Activated CD4-positive, CD25-positive, alpha-beta regulatory T cell treated with anti-CD3 and anti-CD28 coated beads, Interleukin-2, amount 50 U/mL, for 72 hours (primary cell): ENCODE results near the gene GGCX.
"Not testable (repeated sequence)": the region's sequence is repeated elsewhere in the genome, so short reads cannot be mapped to it uniquely, and the experiment has no call there.

Experiments used
- DNase-seq: peaks from one replicate; pipeline ENCODE4 v3.0.0; 2021

The GGCX gene

DNA sequence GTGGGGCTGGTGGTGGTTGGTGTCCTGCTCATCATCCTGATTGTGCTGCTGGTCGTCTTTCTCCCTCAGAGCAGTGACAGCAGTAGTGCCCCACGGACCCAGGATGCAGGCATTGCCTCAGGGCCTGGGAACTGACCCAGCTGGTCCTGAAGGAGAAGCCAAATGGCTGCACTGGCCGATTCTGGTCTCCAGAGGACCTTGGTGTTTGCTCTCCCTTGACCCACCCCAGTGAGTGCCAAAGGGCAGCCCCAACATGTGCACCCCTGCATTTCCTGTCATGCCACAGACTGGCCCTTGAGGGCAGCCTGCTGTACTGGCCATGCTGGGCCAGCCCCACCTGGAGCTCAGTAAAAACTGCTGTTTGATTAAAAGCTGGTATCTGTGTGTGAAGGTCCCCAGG, 31.7 kb upstream of the GGCX start:
- DNase-seq: no peak

DNA sequence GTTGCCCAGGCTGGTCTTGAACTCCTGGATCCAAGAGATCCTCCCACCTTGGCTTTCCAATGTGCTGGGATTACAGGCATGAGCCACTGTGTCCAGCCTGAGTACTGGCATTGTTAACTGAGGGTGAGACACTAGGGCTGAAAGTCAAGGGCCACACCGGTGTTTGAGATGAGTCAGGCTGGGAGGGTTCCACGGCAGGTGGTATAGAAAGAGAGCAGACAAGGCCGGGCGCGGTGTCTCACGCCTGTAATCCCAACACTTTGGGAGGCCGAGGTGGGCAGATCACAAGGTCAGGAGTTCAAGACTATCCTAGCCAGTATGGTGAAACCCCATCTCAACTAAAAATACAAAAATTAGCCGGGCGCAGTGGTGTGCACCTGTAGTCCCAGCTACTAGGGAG, 31.0 kb upstream of the GGCX start:
- DNase-seq: not testable (repeated sequence)

DNA sequence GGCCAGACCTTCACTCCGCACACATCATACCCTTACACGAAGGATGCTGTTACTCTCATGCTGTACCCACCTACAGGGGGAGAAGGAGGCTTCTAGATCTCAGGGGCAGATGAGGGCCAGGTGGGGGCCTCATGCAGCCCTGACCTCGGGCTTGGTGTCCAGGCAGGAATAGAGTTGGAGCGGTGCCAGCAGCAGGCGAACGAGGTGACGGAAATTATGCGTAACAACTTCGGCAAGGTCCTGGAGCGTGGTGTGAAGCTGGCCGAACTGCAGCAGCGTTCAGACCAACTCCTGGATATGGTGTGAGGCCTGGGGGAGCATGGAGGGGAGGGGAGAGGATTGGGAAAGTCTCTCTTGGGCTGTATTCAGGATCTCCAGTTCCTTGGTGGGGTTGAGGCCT, 30.3 kb upstream of the GGCX start:
- no peak for DNase-seq

DNA sequence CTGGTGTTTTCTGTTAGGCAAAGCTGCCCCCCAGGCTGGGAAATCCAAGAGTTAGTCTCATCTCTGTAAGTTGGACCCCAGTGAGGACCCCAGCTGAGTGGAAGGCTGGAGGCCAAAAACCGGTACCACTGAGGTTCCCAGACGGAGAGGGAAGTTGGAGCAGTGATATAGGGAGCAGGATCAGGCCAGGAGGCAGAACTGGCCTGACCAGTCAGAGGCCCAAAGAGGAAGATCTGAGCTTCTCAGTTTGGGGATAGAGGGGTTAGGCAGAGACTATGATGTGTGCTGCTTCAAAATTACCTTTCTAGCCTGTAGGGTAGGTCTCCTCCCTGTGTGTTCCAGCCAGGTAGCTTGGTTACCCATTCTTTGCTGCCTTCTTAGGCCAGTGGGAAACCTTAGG, 29.7 kb upstream of the GGCX start:
- no peak for DNase-seq

DNA sequence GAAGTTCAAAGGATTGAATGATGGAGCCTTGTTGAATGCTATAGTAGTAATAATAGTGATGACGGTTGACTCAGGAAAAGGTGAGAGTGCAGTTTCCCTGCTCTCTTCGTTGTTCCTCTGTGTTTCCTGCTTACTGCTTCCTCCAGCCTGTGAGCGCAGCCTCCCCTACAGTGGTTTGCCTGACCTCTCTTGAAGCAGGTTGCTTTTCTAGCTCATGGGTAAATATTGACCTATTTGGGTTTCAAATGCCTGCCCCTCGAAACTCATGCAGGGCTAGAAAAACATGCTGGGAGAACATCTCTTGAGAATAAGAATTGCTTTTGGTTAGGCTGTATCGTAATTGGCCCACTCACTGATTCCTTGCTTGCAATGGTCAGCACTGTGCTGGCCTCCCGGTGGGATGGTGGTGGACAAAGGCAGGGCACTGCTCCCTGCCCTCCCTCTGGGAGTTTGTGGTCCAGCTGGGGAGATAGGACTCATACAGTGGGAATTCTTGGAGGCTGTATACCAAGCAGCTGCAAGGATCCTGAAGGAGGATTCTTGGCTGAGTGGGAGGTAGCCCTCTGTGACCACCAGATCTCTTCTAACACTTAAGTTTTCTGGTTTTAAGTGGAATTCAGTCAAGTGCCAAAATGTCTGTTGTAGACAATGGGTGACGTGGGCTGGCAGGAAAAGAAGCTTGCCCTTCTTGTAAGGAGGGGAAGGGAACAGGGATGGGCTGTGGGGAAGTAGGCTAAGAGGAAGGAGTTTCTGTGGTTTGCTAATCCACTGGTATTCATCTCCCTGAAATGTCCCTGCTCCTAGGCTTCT, 28.9 kb upstream of the GGCX start:
- no peak for DNase-seq

DNA sequence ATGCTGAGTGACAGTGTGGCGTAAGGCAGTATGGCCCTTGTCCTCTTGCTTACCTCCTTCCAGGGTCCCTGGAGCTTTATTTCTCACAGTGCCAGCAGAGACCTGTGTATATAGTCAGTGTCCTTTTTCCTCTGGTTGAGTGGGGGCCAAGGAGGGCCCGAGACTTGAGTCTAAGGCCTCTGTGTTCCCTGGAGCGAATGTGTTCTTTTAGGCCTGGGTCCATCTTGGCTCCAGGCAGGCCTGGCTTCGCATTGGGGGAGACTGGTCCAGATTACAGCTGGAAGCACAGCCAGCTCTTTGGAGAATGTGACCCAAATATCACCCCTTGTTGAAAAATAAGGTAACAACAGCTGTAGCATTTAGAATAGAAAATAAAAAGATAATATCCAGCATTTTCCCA, 27.9 kb upstream of the GGCX start:
- DNase-seq: no peak

DNA sequence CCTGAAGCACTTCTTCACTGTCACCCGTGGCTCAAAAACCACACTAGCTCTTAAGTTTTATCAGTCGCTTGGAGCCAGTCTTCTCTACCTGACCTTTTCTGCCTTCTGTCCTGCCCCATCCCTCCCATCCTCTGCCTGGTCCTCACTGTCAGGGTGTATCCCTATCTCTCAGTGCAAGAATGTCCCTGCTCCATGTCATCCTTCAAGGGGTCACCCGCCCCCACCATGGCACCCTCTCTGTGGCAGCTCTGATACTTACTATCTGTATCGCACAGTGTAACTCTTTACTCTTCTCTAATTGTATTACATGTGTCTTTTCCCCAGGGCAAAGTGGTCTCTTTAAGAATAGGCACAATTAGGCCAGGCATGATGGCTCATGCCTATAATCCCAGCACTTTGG, 27.4 kb upstream of the GGCX start:
- DNase-seq: no peak

DNA sequence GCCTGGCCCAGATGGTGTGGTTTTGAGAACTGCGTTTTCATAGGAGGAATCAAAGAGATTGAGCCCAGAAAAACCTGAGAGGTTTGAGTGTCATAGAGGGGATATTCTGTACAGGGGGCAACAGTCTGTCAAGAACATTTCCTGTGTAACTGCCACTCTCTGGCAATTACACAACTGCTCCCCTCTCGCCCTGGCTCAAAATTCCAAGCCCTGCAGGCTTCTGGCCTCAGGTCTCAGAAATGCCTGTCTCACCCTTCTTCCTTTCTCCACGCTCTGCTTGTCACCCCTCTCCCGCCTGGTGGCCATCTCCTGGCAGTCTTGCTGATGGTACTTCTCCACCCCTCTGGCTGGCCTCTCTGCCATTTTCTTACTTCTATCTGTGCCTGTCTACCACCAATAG, 26.9 kb upstream of the GGCX start:
- DNase-seq: no peak

DNA sequence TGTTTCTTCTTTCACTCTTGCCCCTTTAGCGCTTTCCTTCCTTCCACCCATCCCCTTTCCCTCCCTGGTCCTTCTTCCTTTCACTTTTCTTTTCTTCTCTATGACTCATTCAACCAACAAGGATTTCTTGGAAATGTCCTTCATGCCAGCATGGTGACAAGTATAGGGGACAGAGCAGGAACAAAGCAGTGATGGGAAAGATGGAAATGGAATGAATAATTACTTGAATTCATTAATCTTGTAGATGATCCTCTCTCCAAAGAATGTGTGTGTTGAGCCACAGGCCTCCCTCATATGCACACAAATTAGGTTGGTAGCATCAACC, 24.4 kb upstream of the GGCX start:
- no peak for DNase-seq

DNA sequence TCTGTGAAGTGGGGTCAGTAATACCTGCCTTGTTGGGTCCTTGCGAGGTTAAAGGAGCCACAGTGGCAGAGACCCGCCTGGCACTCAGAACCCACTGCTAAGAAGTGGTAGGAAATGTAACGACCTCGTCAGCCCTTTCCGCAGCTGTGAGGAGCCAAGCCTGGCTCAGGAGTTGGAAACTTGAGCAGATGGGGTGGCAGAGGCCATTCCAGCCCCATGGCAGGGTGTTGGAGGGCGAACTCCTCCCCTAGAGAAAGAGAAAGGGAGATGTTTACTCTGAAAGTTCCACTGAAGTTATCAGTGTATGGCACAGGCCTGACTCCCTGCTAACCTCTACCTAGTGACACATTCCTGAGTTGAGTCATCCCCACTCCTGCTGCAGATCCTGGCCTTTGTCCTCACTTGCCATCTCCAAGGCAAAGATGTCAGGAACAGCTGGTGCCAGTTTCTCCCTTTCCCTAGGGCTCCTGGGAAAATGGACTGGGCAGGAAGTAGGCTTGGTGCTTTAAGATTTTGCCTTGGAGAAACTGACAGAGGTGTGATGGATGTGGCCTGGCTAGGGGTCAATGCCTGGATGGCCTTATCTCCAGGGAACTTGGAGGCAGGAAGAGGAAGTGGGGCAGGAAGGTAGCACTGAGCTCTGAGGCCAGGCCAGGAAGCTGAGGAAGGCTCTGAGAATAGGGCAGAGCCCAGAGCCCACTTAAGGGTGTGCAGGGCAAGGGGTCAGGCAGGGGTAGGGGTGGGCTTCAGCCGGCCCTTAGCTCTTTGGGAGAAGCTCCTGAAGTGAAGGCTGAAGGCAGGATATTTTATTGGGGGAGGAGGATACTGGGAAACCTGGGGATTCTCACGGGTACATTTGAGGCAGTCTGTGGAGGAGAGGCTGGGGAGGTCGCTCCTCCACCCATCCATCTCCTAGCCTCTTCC, 23.8 kb upstream of the GGCX start:
- no peak for DNase-seq

DNA sequence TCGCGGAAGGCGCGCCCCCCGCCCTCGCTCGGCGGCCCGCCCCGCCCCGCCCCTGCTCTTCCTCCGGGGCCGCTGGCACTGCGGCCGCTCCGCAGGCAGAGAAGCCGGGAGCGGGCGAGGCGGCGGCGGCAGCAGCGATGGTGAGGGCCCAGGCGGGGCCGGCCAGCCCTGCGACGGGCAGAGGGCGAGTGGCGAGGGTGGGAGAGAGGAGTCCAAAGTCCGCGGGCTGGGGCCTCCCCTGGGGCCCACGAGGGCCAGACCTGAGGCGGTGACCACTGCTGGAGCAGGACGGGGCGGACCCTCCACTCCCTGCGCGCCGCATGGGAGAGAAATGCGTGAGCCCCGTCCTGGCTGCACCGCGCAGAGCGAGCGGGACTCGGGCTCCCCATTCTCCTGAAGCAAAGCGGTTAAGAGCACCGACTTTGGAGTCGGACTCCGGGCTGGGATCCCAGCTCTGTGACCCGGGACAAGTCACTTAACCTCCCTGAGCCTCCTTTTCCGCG, 23.1 kb upstream of the GGCX start, which contains the start of gene VAMP5:
VAMP5 (plus strand) TSS at position 78 of the 503 bp plus-strand sequence; CDS start at position 138, 60 bp downstream.
- peak; percentile 52 for DNase-seq

DNA sequence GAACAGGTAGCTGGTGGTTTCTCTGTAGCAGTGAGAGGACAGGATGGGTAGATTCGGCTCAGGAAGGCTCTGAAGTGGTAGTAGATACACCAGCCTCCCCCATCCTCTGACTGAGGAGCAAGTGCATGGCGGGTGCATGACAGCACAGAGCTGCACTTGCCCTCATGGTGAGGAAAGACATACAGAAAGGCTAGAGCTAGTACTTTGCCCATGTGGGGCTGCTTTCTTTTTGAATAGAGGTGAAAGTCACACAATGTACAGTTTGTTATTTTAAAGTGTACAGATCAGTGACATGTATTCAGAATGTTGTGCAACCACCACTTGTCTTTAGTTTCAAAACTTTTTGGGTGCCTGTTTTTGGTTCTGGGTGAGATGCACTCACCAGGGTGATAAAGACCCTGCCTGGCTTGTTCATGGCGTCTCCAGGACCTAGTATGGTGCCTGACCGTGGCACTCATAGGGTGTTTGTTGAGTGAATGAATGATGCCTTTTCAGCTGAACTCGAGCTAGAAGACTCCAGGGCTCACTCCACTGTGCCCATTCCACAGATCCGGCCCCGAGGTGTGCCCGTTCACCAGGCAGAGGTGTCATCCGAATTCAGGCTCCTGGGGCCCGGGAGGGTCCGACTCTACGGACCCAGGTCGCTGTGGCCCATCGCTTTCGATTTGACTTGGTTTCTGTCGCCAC, 22.5 kb upstream of the GGCX start:
- DNase-seq: no peak

DNA sequence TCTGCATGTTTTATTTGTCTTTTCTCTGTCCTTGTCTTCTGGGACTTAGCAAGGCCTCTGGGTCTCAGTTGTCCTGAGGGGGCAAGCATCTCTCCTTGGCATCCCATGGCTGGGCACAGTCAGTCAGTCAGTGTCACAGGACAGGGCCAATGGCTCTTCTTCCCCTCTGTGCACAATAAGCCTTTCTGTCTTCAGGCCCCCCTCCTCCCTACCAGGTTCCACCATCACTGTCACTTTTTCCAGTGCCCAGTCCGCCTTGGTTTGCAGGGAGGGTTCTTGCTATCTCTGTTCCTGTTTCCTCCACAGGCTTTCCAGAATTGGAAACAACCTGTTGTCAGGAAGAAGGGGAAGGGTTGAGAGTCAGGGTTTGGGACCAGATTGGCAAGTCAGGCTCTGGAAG, 21.2 kb upstream of the GGCX start:
- no peak for DNase-seq

DNA sequence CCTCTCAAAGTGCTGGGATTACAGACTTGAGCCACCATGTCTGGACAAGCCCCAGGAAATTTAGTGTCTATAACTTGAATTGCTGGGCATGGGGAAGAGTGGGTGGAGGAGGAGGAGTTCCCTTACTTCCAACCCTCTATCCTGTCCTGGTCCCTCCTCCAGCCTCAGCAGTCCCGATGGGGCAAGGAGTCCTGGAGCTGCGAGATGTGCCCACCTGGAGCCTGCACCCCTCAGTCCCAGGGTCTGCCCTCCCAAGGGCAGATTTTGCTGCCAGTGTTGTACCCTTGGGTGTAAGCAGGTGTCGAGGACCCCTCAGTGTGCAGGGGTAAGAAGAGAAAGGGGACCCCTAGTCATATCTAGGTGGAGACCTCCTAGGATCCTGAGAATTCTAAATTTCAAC, 18.9 kb upstream of the GGCX start:
- no peak for DNase-seq

DNA sequence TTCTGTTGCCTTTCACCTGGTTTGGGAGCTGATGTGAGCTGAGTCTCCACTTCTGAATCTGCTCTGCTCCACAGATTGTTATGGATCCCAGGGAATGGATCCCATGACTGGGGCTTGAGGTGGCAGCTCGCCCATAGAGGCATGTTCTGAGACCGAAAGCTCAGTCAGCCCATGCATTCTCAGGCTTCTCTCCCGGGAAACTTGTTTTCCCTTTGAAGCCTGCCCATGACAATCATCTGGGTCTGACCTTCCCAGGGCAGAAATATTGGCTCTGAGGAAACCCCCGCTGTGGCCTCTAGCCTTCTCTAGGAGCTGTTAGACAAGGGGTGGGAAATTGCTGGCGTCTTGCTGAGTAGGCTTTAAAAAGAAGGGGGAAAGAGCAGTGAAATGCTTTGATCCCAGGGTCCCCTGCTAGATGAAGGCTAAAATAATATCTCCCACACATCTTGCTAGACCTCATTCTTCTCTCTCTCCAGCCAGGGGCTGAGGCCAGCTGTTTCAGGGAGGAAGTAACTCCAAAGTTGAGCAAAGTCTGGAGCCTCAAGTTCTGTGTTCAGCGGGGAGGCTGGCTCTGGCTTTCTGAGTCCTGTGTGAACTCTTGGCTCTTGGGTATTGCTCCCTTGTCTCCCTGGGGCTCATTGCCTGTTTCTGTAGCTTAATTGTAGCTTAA, 18.1 kb upstream of the GGCX start:
- no peak for DNase-seq

DNA sequence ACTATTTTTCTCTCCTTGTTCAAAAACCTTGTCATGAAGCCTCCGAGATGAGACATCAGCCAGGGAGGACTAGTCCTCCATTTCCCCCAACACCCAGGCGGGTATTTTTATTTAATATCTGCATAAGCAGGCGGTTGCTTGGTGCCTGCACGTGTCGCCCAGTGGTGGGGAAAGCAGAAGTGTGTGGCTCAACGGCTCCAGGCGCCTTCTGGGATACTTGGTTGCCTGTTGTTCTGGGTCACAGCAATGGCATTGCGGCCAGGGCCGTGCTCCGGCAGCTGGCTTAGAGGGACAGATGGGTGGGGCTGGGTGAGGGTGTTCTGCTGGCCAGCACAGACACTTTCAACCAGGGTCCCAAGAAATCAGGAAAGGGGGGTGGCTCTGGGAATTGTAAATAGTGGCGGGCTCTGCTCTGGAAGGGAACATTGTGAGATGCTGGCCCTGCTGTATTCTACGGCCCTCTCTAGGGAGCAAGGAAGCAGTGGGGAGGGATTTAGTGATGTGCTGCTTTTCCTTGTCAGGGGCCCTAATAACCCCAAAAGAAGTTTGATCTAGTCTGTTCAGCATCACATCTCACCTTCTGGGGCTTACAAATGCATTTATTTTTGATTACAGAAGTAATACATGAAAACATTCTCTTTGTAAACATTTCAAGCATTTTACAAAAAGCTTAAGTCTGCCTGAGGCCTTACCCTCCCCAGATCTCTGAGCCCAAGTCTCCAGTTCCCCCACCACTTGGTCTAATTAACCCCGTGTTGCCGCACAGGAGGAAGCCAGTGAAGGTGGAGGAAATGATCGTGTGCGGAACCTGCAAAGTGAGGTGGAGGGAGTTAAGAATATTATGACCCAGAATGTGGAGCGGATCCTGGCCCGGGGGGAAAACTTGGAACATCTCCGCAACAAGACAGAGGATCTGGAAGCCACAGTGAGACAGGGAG, 17.2 kb upstream of the GGCX start:
- DNase-seq: no peak

DNA sequence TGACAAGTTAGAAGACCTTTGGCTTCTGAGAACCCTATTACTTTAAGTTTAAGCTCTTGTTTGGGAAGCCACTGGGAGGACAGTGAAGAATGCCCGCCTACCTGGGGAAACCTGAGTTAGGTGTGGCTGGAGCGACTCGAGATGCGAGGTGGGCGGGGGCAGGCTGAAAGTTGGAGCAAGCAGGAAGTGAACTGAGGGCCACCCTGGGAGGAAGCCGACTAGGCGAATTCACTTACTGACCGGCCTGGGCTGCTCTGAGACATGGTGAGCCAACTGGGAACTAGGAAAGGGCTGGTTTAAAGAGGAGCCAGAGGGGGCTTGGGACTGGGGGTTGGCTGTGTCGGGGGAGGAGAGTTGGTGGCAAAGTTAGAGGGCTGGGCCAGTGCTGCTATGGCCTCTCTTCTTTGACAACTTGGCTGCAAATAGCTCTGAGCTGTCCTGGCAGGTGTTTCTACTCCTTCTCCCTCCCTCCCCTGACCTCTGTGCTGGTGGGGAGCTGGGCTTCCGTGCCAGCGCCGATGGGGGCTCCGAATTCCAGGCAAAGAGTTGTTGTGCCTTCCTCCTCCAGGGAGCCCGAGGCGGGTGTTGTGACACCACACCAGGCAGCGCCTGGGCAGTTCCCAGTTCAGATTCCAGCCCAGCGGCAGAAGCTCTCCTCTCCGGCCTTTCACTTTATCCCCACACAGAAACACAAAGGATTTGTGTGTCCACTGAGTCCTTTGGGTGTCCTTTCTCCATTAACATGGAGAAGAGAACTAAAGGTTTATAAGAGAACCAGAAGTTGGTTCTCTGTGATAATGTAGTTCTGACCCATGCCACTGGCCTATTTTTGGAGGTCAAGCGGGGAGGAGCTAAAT, 16.3 kb upstream of the GGCX start, which contains the start of gene VAMP8:
VAMP8 (plus strand) TSS at position 201 of the 857 bp plus-strand sequence; CDS start at position 262, 61 bp downstream.
- peak; percentile 68 for DNase-seq

DNA sequence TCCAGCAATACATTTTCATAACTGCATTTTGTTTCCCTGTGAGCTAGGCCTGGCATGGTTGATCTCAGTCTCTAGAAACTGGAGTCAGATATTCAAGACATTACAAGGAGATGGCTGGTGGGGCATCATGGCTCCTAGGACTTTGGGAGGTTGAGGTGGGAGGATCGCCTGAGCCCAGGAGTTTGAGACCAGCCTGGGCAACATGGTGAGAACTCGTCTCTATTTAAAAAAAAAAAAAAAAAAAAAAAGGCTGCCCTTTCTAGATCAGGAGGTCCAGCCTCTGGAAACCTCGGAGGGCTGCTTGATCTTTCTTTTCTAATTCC, 15.7 kb upstream of the GGCX start:
- no peak for DNase-seq

DNA sequence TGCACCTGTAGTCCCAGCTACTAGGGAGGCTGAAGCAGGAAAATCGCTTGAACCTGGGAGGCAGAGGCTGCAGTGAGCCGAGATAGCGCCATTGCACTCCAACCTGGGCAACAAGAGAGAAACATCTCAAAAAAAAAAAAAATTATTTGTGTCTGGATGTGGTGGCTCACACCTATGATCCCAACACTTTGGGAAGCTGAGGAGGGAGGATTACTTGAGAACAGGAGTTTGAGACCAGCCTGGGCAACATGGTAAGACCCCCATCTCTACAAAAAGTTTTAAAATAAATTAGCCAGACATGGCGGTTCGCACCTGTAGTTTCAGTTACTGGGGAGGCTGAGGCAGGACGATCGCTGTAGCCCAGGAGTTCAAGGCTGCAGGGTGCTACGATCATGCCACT, 14.4 kb upstream of the GGCX start:
- DNase-seq: no peak

DNA sequence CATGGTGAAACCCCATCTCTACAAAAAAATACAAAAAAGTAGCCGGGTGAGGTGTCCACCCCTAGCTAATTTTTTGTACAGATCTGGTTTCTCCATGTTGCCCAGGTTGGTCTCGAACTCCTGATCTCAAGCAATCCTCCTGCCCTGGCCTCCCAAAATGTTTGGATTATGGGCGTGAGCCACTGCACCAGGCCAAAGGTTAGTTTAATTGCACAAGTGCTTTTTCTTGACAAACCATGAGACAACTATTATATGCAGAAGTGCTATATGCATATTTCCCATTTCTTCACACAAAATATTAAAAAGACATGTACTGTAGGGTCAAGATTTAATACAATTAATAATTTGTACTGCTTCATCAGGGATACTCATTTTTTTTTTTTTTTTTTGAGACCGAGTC, 5.0 kb upstream of the GGCX start:
- DNase-seq: no peak

DNA sequence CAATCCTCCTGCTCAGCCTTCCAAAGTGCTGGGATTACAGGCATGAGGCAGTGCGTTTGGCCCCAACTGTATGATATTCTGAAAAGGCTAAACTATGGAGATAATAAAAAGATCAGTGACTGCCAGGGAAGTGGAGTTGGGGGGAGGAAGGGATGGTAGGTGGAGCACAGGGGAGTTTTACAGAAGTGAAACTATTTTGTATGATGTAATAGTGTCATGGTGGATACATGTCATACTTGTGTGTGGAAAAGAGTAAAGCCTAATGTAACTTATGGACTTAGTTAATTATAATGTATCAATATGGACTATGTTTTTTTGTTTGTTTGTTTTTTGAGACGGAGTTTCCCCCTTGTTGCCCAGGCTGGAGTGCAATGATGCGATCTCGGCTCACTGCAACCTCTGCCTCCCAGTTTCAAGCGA, 2.9 kb upstream of the GGCX start:
- no peak for DNase-seq
